GM12878 (cell line): ENCODE data around the gene HS6ST3. TPM values are rescaled to one million over a fixed set of nuclear protein-coding genes. Genes with fewer than 3 reads are reported as not detected.

Source experiments
- ATAC-seq: fragments of 200-7000 bp; cut with Tn5 transposase; 3 replicates; pipeline ENCODE4 v1.9.1; 2020; ENCODE audit warnings: mild to moderate bottlenecking, moderate library complexity
- BruUV-seq: library from RNA; stranded (reverse); fragments of 400-500 nt; replicated peaks from 2 replicates; lab custom pipeline; 2021; lab: Mats Ljungman, UMichigan
- CTCF ChIA-PET: fragments of 300-600 bp; sonication (Branson Sonifier 250); formaldehyde crosslinking; extraction: SDS; loops from one replicate; lab custom pipeline; 2021; ENCODE audit warnings: inconsistent platforms; lab: Yijun Ruan, JAX
- POLR2A ChIA-PET: fragments of 350-600 bp; formaldehyde crosslinking; extraction: SDS; loops from one replicate; lab custom pipeline; 2021; ENCODE audit warnings: inconsistent platforms; lab: Charles Lee
- RAD21 ChIA-PET: fragments of 300-600 bp; sonication (Branson Sonifier 250); formaldehyde crosslinking; loops from one replicate; lab custom pipeline; 2023; ENCODE audit warnings: antibody characterized with exemption; ENCODE audit not compliant: unreplicated experiment; lab: Charles Lee
- SMC1A ChIA-PET: fragments of 300-600 bp; sonication (Branson Sonifier 250); formaldehyde crosslinking; loops from one replicate; lab custom pipeline; 2023; ENCODE audit not compliant: unreplicated experiment, uncharacterized antibody; lab: Charles Lee
- DNase-seq: peaks from one replicate; pipeline ENCODE4 v3.0.0-alpha.2; 2011; ENCODE audit warnings: low read depth, low spot score
- FAIRE-seq: peaks from 3 replicates; lab custom pipeline; 2011; peaks lifted over from hg19 to GRCh38; lab: Jason Lieb, UNC
- H2AFZ ChIP-seq: 2 replicates; pipeline ENCODE4 v1.6.0; 2011; ENCODE audit warnings: low read depth, low read length, control low read depth; ENCODE audit not compliant: control insufficient read depth
- H3K27ac ChIP-seq: 2 replicates; pipeline ENCODE4 v1.5.1; 2011; ENCODE audit warnings: control low read depth; ENCODE audit not compliant: control insufficient read depth, insufficient read depth
- H3K27me3 ChIP-seq, 2 experiments: replicated peaks in 1 of 2; 2 replicates each; pipeline versions ENCODE4 v1.6.0 to v1.6.1; 2011; ENCODE audit warnings: low read length in 1 of 2; ENCODE audit not compliant: control insufficient read depth in 2 of 2, insufficient read depth in 2 of 2
- H3K36me3 ChIP-seq, 2 experiments: 2 replicates each; pipeline ENCODE4 v1.5.1; 2011; ENCODE audit warnings: low read length in 1 of 2; ENCODE audit not compliant: control insufficient read depth in 2 of 2, insufficient read depth in 2 of 2
- H3K4me1 ChIP-seq: 2 replicates; pipeline ENCODE4 v1.6.1; 2011; ENCODE audit warnings: mild to moderate bottlenecking, low read length, moderate library complexity, mixed read lengths; ENCODE audit not compliant: control insufficient read depth, insufficient read depth
- H3K4me2 ChIP-seq: 2 replicates; pipeline ENCODE4 v1.6.0; 2011; ENCODE audit warnings: control low read depth; ENCODE audit not compliant: control insufficient read depth, insufficient read depth
- H3K4me3 ChIP-seq: fragments of 200-600 bp; sonication (generic); 2 replicates; pipeline ENCODE4 v1.5.1; 2016
- H3K79me2 ChIP-seq: 2 replicates; pipeline ENCODE4 v1.6.0; 2011; ENCODE audit warnings: low read length; ENCODE audit not compliant: control insufficient read depth, insufficient read depth
- H3K9ac ChIP-seq: 2 replicates; pipeline ENCODE4 v1.8.0; 2011; ENCODE audit warnings: low read length, control low read depth, mixed read lengths; ENCODE audit not compliant: control insufficient read depth, insufficient read depth
- H3K9me3 ChIP-seq: replicated peaks from 3 replicates; pipeline ENCODE4 v1.5.1; 2011; ENCODE audit warnings: mild to moderate bottlenecking, low read length; ENCODE audit not compliant: control insufficient read depth, insufficient read depth
- H4K20me1 ChIP-seq: 2 replicates; pipeline ENCODE4 v1.6.0; 2011; ENCODE audit not compliant: control insufficient read depth, insufficient read depth
- BCL11A ChIP-seq: IDR thresholded peaks from 2 replicates; pipeline ENCODE4 v1.6.1; 2011; ENCODE audit warnings: low read depth, low read length
- CBX5 ChIP-seq: sonication (generic); IDR thresholded peaks from 2 replicates; pipeline ENCODE4 v1.6.1; 2016; ENCODE audit warnings: low read depth, moderate library complexity, mild to moderate bottlenecking, inconsistent platforms
- CHD4 ChIP-seq: fragments of 200-600 bp; sonication (generic); IDR thresholded peaks from 2 replicates; pipeline ENCODE4 v1.6.1; 2016; ENCODE audit warnings: mild to moderate bottlenecking
- HDAC6 ChIP-seq: fragments of 200-600 bp; sonication (generic); IDR thresholded peaks from one replicate; pipeline ENCODE4 v1.8.0; 2017; ENCODE audit warnings: antibody characterized with exemption; ENCODE audit not compliant: unreplicated experiment
- HDGF ChIP-seq: fragments of 450-650 bp; IDR thresholded peaks from 2 replicates; pipeline ENCODE4 v1.6.1; 2016; ENCODE audit warnings: antibody characterized with exemption
- MXI1 ChIP-seq: fragments of 150-350 bp; IDR thresholded peaks from 2 replicates; pipeline ENCODE4 v1.6.1; 2011; ENCODE audit warnings: low read depth, mild to moderate bottlenecking, inconsistent platforms, low read length, improper control_type of control experiment
- POLR2A ChIP-seq: IDR thresholded peaks from 2 replicates; pipeline ENCODE4 v1.6.1; 2011; ENCODE audit warnings: low read depth, mild to moderate bottlenecking, low read length
- ZNF622 ChIP-seq: fragments of 450-650 bp; IDR thresholded peaks from 2 replicates; pipeline ENCODE4 v1.6.1; 2017; ENCODE audit warnings: mild to moderate bottlenecking, inconsistent platforms
- WGBS: methylation state at CpG from one replicate; pipeline ENCODE4 v1.1.6; 2016; ENCODE audit warnings: low lambda C conversion rate; ENCODE audit not compliant: insufficient replicate concordance, insufficient coverage; ENCODE audit errors: missing lambda C conversion rate; 5-methylcytosine and 5-hydroxymethylcytosine counted together
- in situ Hi-C: fragments of 300-500 bp; cut with MboI; formaldehyde crosslinking; loops from 9 replicates; pipeline ENCODE4 v1.14.3; 2018; ENCODE audit warnings: mixed read lengths
- intact Hi-C: fragments of 100-400 bp; cut with micrococcal nuclease; formaldehyde crosslinking; loops from one replicate; pipeline ENCODE4 v1.14.2; 2022; ENCODE audit not compliant: unreplicated experiment
- polyA plus RNA-seq, 11 experiments: library from polyadenylated mRNA; depleted of rRNA in 4 of 11; unstranded in 6 of 11; stranded (reverse) in 5 of 11; fragments of >200 nt; fragmentation: Nextera tagmentation in 4 of 11; fragmentation: Illumina TruSeq in 1 of 11; extraction: Ambion mirVana in 4 of 11; extraction: Trizol in 1 of 11; gene quantifications; 1 replicate in 1 of 11; 2 replicates in 10 of 11; pipeline versions ENCODE4 v1.2.1 to v1.2.3, GENCODE V29; 2011 to 2016; ENCODE audit warnings: inconsistent platforms in 2 of 11, missing spikeins in 2 of 11, low read depth in 1 of 11
- total RNA-seq, 4 experiments: library from RNA; depleted of rRNA in 3 of 4; stranded (reverse); fragments of >200 nt in 3 of 4; fragmentation: Illumina TruSeq in 1 of 4; extraction: Trizol in 1 of 4; gene quantifications; 2 replicates each; pipeline versions ENCODE4 v1.2.1 to v1.2.3, GENCODE V29; 2013 to 2021
- TF ChIP-seq, protein P1 (sequence below): fragments of 450-650 bp; formaldehyde crosslinking; IDR thresholded peaks from 2 replicates; pipeline ENCODE4 v1.4.0; 2022; ENCODE audit warnings: mild to moderate bottlenecking, moderate library complexity
- TF ChIP-seq, protein P2 (sequence below): IDR thresholded peaks from 2 replicates; pipeline ENCODE4 v1.6.1; 2011; ENCODE audit warnings: borderline replicate concordance, low read depth, mild to moderate bottlenecking, moderate library complexity, mixed read lengths, low read length; ENCODE audit not compliant: insufficient read depth; ENCODE audit errors: extremely low read length

Gene HS6ST3
- total and polyA plus RNA-seq, 10 of the 15 experiments (the other 5 are each of a cell fraction or from before 2014, with no cell fraction given): under 0.01 to 2.9 TPM; not detected in 8

DNA sequence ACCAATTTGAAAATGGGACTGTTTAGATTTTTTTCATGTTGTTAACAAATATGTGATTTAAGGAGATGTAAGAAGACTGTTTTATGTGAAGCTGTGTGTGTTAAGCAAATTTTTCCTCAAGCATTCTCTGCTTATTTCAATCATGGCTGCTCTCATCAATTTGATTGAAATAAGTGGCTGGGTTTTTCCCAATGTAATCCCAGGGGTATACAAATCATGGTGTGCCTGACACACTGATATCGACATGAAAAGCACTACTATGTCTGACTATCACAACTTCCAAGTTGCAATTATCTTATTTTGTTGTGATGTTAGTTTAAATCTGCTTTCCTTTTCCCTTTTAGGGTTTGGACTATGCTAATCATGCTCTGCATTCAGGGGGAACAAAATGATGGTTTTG is 283.7 kb downstream of the HS6ST3 start:
- CTCF ChIA-PET: no interaction called here
- Histone ChIP-seq H3K9me3 (no peaks in the 10 kb centered on the region), H3K4me1 (no peaks in the 10 kb centered on the region), H3K36me3 (no peaks in the 10 kb centered on the region), H2AFZ (no peak overlapping the region), H3K4me2 (no peak overlapping the region), H3K27me3 (no peaks in the 10 kb centered on the region), H3K4me3 (no peak overlapping the region), H3K79me2 (no peaks in the 10 kb centered on the region), H3K9ac (no peak overlapping the region), H3K27ac (no peak overlapping the region), H4K20me1 (no peaks in the 10 kb centered on the region)
- DNase-seq (no peak), FAIRE-seq (no peak), ATAC-seq (no peak)
- 0% methylated on average over 1 of the region's 1 CpG for WGBS
- intact Hi-C loops (no loop called here), in situ Hi-C loops (no loop called here)
- BruUV-seq: no TSS peak
- SMC1A ChIA-PET: no interaction called here
- RAD21 ChIA-PET: no interaction called here
- TF ChIP-seq, protein P1, sequence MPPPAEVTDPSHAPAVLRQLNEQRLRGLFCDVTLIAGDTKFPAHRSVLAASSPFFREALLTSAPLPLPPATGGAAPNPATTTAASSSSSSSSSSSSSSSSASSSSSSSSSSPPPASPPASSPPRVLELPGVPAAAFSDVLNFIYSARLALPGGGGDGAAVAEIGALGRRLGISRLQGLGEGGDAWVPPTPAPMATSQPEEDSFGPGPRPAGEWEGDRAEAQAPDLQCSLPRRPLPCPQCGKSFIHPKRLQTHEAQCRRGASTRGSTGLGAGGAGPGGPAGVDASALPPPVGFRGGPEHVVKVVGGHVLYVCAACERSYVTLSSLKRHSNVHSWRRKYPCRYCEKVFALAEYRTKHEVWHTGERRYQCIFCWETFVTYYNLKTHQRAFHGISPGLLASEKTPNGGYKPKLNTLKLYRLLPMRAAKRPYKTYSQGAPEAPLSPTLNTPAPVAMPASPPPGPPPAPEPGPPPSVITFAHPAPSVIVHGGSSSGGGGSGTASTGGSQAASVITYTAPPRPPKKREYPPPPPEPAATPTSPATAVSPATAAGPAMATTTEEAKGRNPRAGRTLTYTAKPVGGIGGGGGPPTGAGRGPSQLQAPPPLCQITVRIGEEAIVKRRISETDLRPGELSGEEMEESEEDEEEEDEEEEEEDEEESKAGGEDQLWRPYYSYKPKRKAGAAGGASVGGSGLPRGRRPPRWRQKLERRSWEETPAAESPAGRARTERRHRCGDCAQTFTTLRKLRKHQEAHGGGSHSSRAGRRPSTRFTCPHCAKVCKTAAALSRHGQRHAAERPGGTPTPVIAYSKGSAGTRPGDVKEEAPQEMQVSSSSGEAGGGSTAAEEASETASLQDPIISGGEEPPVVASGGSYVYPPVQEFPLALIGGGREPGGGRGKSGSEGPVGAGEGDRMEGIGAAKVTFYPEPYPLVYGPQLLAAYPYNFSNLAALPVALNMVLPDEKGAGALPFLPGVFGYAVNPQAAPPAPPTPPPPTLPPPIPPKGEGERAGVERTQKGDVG (CRISPR knock-in tag): no peak
- TF ChIP-seq ZNF622 (no peak), BCL11A (no peak), HDGF (no peak), POLR2A (no peak), CBX5 (no peak), MXI1 (no peak), CHD4 (no peak), HDAC6 (no peak)
- TF ChIP-seq, protein P2, sequence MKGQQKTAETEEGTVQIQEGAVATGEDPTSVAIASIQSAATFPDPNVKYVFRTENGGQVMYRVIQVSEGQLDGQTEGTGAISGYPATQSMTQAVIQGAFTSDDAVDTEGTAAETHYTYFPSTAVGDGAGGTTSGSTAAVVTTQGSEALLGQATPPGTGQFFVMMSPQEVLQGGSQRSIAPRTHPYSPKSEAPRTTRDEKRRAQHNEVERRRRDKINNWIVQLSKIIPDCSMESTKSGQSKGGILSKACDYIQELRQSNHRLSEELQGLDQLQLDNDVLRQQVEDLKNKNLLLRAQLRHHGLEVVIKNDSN: no peak
- POLR2A ChIA-PET: no interaction called here
